ENCODE measurements around the gene SYT8.

DNA sequence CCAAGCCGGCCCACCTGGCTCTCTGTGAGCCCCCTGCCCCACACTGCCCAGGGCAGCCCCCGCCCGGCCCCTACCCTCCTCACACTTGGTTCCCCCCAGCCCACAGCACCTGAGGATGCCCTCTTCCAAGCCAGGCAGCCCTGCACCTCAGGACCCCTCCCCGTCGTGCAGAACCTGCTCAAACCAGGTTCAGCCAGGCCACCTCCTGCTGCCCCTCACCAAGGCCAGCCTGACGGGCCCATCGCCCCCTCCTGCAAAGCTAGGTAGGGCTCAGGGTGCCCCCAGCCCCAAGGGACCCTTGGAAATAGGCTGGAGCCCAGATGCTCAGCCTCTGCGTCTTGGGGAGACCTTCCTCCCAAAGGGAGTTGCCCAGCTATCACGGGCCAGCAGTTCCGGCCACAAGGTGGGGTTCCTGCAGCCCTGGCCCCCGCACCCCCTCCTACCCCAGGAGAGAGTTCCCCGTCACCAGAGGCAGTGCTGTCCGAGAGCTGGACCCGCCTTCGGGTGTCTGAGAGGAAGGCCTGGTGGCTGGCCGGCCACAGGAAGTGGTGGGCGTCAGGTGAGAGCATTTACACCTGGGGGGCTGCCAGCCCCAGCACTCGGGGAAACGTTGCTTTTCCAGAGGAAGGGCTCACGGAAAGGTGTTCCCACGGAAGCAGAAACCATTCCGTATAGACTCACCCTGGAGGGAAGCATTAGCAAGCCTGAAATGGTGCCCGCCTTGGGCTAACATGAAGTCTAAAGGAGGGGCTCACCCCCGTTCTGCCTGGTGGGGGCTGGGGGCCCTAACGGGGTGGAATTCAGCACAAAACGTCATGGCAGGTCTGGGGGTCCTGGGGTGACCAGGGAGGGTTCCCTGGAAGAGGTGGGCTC lies 3.2 kb upstream of the SYT8 start:
- TF ChIP-seq POLR2A (IDR thresholded peaks at IDR 0.05): no peak
- TF ChIP-seq, protein P1, sequence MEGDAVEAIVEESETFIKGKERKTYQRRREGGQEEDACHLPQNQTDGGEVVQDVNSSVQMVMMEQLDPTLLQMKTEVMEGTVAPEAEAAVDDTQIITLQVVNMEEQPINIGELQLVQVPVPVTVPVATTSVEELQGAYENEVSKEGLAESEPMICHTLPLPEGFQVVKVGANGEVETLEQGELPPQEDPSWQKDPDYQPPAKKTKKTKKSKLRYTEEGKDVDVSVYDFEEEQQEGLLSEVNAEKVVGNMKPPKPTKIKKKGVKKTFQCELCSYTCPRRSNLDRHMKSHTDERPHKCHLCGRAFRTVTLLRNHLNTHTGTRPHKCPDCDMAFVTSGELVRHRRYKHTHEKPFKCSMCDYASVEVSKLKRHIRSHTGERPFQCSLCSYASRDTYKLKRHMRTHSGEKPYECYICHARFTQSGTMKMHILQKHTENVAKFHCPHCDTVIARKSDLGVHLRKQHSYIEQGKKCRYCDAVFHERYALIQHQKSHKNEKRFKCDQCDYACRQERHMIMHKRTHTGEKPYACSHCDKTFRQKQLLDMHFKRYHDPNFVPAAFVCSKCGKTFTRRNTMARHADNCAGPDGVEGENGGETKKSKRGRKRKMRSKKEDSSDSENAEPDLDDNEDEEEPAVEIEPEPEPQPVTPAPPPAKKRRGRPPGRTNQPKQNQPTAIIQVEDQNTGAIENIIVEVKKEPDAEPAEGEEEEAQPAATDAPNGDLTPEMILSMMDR (IDR thresholded peaks at IDR 0.05): no peak

All from right lobe of liver (tissue), 4 donors.